CD1c-positive myeloid dendritic cell (primary cell): Measurements from ENCODE around the gene EBF3.

Experiments used
- DNase-seq: peaks from one replicate; pipeline ENCODE4 v3.0.0-alpha.2; 2016; ENCODE audit errors: extremely low spot score

The EBF3 gene

DNA sequence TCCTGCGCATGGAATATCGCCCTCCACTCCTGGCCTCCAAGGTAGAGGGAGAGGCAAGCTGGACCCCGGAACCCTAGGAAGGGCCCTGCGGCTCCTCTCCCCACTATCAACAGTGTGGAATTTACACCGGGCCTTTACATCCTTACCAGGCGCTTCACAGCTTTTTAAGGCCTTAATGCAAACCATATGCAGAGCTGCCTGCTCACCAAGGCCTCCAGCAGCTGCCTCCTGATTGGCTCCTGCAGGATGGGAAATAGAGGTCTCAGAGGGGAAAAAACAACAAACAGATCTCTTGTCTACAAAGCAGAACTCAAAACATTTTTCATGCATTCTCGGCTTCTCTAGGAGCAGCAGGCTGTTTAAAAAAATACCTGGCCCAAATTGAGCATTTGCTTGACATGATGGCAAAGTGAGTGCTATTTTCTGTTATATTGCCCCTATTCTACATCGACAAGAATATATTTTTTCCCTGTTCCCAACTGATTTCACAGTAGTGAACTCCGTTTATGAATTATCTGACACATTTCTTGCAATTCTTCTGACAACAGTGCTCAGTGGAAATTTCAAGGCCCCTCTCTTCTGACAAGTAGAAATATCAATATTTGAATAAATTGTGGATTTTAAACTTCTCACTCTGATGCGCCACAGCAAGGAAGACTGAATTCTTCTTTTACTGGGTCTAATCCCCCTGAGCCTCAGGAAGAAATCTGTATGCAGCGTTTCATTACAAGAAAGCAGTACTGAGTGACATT is 51.7 kb downstream of the EBF3 start:
- no peak for DNase-seq

- no peak for DNase-seq
Observed at GRCh38 chr10:129911451-129912165, 52.5 kb downstream of the EBF3 start.

DNA sequence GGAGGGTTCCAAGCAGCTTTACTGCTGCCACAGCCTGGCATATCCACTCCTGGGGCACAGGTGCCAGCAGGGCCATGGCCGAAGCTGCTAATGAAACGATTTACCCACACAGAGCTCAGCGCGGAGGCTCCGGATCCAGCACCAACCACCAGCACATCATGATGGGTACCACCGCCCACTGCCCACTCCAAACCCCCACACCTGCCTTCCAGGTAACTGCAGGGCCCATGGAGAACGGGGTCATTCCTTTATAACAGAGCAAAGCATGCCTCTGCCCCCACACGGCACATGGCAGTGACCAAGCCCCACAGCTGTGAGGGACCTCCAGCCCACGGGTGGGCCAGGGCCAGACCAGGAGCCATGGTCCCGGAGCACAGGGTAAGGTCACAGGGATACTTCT is 53.2 kb downstream of the EBF3 start:
- DNase-seq: no peak

GRCh38 chr10:129909531-129910256 is 54.4 kb downstream of the EBF3 start:
- no peak for DNase-seq

- DNase-seq: no peak
Observed at GRCh38 chr10:129909080-129909479, 55.0 kb downstream of the EBF3 start.

- no peak for DNase-seq
Observed at GRCh38 chr10:129908406-129908805, 55.7 kb downstream of the EBF3 start.

DNA sequence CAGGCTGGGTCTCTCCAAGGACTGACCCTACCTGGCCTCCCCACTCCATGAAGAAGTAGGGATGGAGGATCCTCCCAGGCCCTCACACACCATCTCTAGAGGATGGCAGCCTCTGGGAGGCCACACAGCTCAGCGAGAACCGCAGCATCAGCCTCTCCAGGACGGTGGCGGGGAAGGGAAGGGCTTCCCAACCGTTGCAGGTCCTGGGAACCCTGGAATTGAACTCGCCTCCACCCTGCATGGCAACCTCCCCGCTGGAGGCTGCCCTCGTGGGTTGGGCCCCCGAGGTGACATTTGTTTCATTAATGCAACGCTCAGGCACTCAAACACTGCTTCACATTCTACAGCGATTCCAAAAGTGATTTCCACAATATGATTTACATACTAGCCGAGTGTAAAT is 58.5 kb downstream of the EBF3 start:
- DNase-seq: no peak

DNA sequence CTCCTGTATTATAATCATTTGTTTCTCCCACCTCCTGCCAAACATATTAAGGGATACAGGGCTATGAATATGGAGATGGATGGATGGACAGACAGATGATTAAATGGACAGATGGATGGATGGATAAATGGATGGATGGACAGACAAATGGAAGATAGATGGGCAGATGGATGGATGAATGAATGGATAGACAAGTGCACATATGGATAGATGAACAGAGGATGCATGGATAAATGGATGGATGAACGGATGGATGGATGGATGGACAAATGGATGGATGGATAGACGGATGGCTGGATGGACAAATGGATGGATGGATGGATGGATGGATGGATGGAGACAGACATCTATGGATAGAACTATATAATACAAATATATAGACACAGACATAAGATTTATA is 59.8 kb downstream of the EBF3 start:
- DNase-seq: no peak

- no peak for DNase-seq
Observed at GRCh38 chr10:129901389-129902006, 62.6 kb downstream of the EBF3 start.

DNA sequence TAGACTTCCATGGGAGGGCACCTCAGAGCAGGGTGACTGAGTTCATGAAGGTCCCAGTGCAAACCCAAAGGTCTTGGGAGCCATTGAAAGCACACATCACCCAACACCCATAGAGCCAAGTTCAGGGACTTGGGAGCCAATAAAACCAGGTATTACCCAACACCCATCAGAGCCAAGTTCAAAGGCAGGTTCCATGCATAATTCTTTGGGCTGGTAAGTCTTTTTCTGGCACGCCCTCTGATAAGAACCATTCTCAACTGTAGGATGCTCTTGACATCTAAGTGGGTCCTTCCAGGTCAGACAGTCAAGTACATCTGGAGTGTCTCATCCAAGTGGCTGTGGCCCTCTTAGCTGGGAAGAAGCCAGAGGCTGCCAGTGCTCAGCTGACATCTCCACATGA is 63.2 kb downstream of the EBF3 start:
- DNase-seq: no peak

DNA sequence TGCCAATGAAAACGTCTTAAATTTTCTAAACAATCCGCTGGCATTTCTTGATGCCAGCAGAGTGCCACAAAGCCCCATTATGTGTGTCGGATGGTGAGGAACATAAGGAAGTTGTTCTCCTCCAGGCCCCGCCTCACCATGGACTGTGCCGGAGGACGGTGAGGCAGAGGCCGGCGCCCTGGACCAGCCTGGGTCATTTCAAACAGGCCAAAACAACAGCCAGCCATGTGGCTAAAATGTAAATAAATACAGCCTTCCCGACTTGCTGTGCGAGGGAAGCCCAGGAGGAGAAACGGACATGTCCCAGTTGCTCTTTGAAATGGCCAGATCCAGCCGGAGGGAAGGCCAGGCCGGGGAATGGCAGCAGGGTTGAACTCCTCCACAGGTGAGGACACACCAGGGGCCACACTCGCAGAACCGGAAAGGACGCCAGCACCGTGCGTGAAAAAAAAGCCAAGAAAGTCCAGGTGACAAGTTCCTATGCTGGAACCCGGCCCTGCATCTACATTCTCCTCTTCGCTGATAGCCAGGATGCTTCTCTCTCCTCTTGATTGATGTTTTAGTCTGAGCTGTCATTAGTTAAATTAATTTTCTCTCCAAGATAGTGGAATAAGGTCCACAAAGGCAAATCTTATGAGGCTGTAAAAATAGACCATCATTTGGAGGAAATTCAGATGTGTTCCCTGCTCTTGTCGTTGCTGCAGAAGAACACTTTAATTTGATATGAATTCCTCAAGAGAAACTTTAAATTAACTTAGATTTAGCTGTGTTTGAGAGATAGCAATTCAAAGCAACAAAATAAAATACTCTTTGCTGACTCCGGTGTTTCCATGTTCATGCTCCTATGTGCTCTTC is 64.6 kb downstream of the EBF3 start:
- DNase-seq: no peak

GRCh38 chr10:129898706-129899268 is 65.3 kb downstream of the EBF3 start:
- DNase-seq: no peak

GRCh38 chr10:129897871-129898626 is 66.0 kb downstream of the EBF3 start:
- DNase-seq: no peak

DNA sequence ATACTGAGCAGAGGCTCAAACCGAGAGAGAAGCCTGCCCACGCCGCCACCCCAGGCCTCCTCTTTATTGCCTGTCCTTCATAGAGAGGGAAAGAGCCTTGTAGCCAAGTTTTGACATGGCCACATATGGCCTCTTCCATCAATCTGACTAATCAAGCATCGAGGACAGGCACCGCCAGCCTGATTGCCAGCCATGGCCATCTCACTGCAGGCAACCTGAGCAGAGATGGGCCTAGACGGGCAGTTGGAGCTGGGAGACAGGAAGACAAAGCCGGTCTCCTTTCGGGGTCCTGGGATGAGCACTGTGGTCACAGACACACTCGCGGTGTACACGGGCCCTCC is 67.2 kb downstream of the EBF3 start:
- no peak for DNase-seq

DNA sequence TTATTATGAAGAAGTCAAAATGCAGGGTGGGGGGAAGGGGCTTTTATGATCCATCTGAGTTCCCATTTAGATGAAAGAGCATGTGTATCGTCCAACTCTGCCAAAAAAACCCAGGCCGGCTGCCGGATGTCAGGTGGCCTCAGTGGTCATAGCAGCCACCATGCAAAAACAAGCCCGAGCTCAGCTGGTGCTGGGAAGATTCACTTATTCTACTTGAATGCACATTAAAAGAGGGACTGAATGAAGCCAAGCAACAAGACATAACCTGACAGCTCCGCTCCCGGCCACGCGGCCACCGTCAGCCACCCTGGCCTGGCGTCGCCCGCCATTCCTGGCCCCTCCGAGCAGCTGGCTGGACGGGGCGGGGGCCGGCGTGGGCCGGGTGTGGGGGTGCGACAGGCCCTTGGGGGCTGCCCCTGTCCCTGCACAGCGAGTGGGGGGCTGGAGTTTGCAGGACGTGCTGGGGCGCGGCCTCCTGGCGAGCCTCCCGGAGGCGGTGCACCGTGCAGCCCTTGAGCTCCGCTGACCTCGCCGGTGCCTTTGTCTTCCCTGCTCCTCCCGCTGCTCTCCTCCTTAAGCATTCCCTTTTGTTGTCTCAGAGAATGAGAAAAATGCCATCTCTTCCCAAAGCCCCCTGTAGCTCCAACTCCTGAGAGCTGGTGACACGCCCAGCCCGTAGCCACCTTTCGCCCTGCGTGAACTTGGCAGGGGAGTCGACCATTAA is 67.8 kb downstream of the EBF3 start:
- no peak for DNase-seq

DNA sequence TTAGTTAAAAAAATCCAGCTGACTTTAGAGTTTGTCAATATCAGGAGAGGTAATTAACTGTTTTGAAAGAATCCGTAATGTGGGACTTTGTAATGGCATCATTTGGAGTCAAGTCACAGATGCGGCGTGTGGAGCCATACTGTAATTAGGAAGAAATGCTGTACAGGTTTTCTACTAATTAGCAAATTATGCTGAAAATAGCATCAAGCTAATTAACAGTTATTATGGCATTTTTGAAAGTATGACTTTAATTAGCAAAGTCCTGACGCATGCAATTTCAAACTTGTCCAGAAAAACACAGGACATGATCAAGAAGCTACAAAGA is 68.3 kb downstream of the EBF3 start:
- DNase-seq: no peak

GRCh38 chr10:129894698-129895097 is 69.4 kb downstream of the EBF3 start:
- DNase-seq: no peak

DNA sequence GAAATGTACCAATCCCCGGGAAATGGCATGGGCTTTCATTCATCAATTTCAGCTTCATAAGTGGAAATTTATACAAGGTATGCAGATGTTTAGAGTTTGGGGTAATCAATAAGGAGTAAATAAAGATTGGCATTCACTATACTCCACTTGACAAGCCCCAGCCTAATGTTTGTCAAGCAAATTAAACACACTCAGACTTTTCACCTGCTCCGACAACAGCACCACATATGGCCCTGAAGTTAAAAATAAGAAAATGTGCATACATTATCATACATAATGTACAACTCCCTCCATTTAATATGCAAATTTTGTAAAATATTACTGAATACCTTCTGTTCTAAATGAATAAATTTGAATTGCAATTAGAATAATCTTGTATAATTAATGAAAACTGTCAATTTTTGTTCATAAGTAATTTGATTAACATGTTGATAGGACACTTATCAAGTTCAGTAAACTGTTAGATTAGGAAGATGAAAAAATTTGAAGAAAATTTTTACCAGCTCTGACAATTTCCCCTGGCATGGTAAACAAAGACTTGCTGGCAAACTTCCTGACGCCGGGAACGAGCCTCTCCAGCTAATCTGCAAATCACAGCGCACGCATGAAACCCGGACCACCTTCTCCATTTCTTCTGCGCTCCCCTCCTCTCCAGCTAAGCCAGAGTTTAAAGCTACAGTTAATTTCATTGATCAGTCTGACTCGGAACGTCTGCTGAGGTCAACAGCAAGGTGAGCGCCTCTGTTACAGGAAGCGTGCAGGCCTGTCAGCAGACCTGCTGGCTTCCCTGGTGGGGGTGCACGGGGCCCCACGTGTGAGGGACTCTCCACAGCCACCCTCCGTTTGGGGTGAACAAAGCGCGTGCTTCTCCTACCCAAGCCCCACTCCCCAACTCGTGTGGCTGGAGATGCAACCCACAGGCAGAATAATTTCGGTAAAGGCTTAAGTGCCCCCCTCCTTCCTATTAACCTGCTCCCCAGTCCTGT is 70.7 kb downstream of the EBF3 start:
- DNase-seq: no peak

GRCh38 chr10:129892548-129893052 is 71.5 kb downstream of the EBF3 start:
- no peak for DNase-seq
